DOHH2 (cell line): ENCODE data around the gene NSD2.

Experiments used
- CTCF ChIP-seq: fragments of 200-600 bp; sonication (generic); IDR thresholded peaks from one replicate; pipeline ENCODE4 v1.5.1; 2014; ENCODE audit warnings: antibody characterized with exemption, mild to moderate bottlenecking, low read depth, low read length; ENCODE audit not compliant: poor library complexity, severe bottlenecking
- EZH2phosphoT487 ChIP-seq: fragments of 200-600 bp; sonication (generic); IDR thresholded peaks from 2 replicates; pipeline ENCODE4 v1.6.1; 2017; ENCODE audit warnings: borderline replicate concordance, mild to moderate bottlenecking, antibody characterized with exemption, low read length, moderate library complexity, mixed read lengths

DNA sequence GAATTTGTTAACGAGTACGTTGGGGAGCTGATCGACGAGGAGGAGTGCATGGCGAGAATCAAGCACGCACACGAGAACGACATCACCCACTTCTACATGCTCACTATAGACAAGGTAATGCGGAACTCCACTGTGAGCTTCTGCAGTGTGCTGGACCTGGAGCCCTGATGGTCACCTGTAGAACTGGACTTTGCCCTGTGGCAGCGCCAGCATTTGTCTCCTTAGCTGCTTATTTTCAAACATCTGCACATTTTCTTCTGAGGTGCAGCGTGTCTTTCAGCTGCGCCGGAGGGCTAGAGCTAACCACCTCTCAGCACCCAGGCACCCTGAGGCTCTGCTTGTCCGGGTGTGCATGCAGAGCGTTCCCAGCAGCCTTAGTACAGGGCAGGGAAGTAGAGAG, 89.8 kb downstream of the NSD2 start:
- TF ChIP-seq CTCF (no peak), EZH2phosphoT487 (no peak)
